ENCODE results near the gene RAB20. TPM values are rescaled to one million over a fixed set of nuclear protein-coding genes. Genes with fewer than 3 reads are reported as not detected.
"Not testable (repeated sequence)": the region's sequence is repeated elsewhere in the genome, so short reads cannot be mapped to it uniquely, and the experiment has no call there.

The RAB20 gene
- total RNA-seq, 1 experiment from 2014 or later = 16.6 TPM

- peak; percentile 38 for DNase-seq (ENCODE audit: low read depth)
Measured at GRCh38 chr13:110575322-110576069, 14.0 kb upstream of the RAB20 start.

- no peak for DNase-seq (ENCODE audit: low read depth)
Measured at GRCh38 chr13:110574161-110574560, 12.6 kb upstream of the RAB20 start.

- DNase-seq (ENCODE audit: low read depth) = no peak
Measured at GRCh38 chr13:110572778-110573118, 11.2 kb upstream of the RAB20 start.

GRCh38 chr13:110571896-110572777 is 10.6 kb upstream of the RAB20 start:
- no peak for DNase-seq (ENCODE audit: low read depth)

- DNase-seq (ENCODE audit: low read depth) = no peak
Measured at GRCh38 chr13:110570886-110571285, 9.4 kb upstream of the RAB20 start.

- DNase-seq (ENCODE audit: low read depth) = not testable (repeated sequence)
Measured at GRCh38 chr13:110569962-110570361, 8.4 kb upstream of the RAB20 start.

GRCh38 chr13:110568612-110569011 is 7.1 kb upstream of the RAB20 start:
- no peak for DNase-seq (ENCODE audit: low read depth)

GRCh38 chr13:110566171-110566570 is 4.6 kb upstream of the RAB20 start:
- no peak for DNase-seq (ENCODE audit: low read depth)

- no peak for DNase-seq (ENCODE audit: low read depth)
Measured at GRCh38 chr13:110565296-110565695, 3.8 kb upstream of the RAB20 start.

GRCh38 chr13:110564472-110564985 is 3.0 kb upstream of the RAB20 start:
- no peak for DNase-seq (ENCODE audit: low read depth)

- no peak for DNase-seq (ENCODE audit: low read depth)
Measured at GRCh38 chr13:110563463-110563774, 1.9 kb upstream of the RAB20 start.

GRCh38 chr13:110562696-110563462 is 1.4 kb upstream of the RAB20 start:
- no peak for DNase-seq (ENCODE audit: low read depth)

- no peak for DNase-seq (ENCODE audit: low read depth)
Measured at GRCh38 chr13:110562036-110562597, 595 bp upstream of the RAB20 start.

GRCh38 chr13:110560601-110561343 is 750 bp downstream of the RAB20 start:
- peak; percentile 44 for DNase-seq (ENCODE audit: low read depth)

- no peak for DNase-seq (ENCODE audit: low read depth)
Measured at GRCh38 chr13:110559986-110560385, 1.5 kb downstream of the RAB20 start.

- DNase-seq (ENCODE audit: low read depth) = peak; percentile 44
Measured at GRCh38 chr13:110559429-110559943, 2.0 kb downstream of the RAB20 start.

- no peak for DNase-seq (ENCODE audit: low read depth)
Measured at GRCh38 chr13:110557610-110558305, 3.8 kb downstream of the RAB20 start.

- DNase-seq (ENCODE audit: low read depth) = no peak
Measured at GRCh38 chr13:110557082-110557481, 4.4 kb downstream of the RAB20 start.

GRCh38 chr13:110556224-110556606 is 5.3 kb downstream of the RAB20 start:
- no peak for DNase-seq (ENCODE audit: low read depth)

- DNase-seq (ENCODE audit: low read depth) = no peak
Measured at GRCh38 chr13:110555601-110556223, 5.8 kb downstream of the RAB20 start.

Measured in RPMI7951 (cell line).